SK-N-SH treated with all-trans-retinoic acid at 6 μM for 48 hours (cell line): ENCODE data around the gene NRN1L.

Experiments
- ATAC-seq: fragments of 200-7000 bp; cut with Tn5 transposase; 3 replicates; pipeline ENCODE4 v1.9.1; 2020; ENCODE audit warnings: mild to moderate bottlenecking, moderate library complexity
- ARNTL ChIP-seq: fragments of 450-650 bp; formaldehyde crosslinking; IDR thresholded peaks from 2 replicates; pipeline ENCODE4 v1.5.0; 2020; ENCODE audit warnings: low read depth, mild to moderate bottlenecking, moderate library complexity, borderline replicate concordance
- BACH2 ChIP-seq: fragments of 250-450 bp; sonication (Bioruptor Pico); IDR thresholded peaks from 2 replicates; pipeline ENCODE4 v1.9.0; 2021; ENCODE audit warnings: mild to moderate bottlenecking, borderline replicate concordance
- CREB5 ChIP-seq: fragments of 250-450 bp; sonication (Bioruptor Pico); IDR thresholded peaks from 2 replicates; pipeline ENCODE4 v1.5.1; 2020; ENCODE audit warnings: low read depth, mild to moderate bottlenecking, moderate library complexity
- CSDC2 ChIP-seq: fragments of 250-450 bp; sonication (Bioruptor Pico); IDR thresholded peaks from 2 replicates; pipeline ENCODE4 v1.5.0; 2020; ENCODE audit warnings: mild to moderate bottlenecking, moderate library complexity
- GLIS3 ChIP-seq: fragments of 250-450 bp; sonication (Bioruptor Pico); IDR thresholded peaks from 2 replicates; pipeline ENCODE4 v1.5.0; 2020; ENCODE audit warnings: mild to moderate bottlenecking, moderate library complexity
- ISL1 ChIP-seq: fragments of 250-450 bp; sonication (Bioruptor Pico); IDR thresholded peaks from 2 replicates; pipeline ENCODE4 v2.1.2; 2022; ENCODE audit warnings: mild to moderate bottlenecking, moderate library complexity
- OSR1 ChIP-seq: fragments of 250-450 bp; sonication (Bioruptor Pico); IDR thresholded peaks from 2 replicates; pipeline ENCODE4 v1.8.0; 2022; ENCODE audit warnings: moderate library complexity, mild to moderate bottlenecking, inconsistent platforms
- POU6F1 ChIP-seq: fragments of 250-450 bp; sonication (Bioruptor Pico); IDR thresholded peaks from 2 replicates; pipeline ENCODE4 v1.8.0; 2021; ENCODE audit warnings: low read depth, mild to moderate bottlenecking, moderate library complexity, borderline replicate concordance
- PPARA ChIP-seq: fragments of 250-450 bp; sonication (Bioruptor Pico); IDR thresholded peaks from 2 replicates; pipeline ENCODE4 v1.5.0; 2020; ENCODE audit warnings: mild to moderate bottlenecking, borderline replicate concordance
- RARB ChIP-seq: fragments of 250-450 bp; sonication (Bioruptor Pico); IDR thresholded peaks from 2 replicates; pipeline ENCODE4 v1.8.0; 2021; ENCODE audit warnings: mild to moderate bottlenecking, moderate library complexity
- SNAI2 ChIP-seq: fragments of 250-450 bp; sonication (Bioruptor Pico); IDR thresholded peaks from 2 replicates; pipeline ENCODE4 v1.5.0; 2020; ENCODE audit warnings: mild to moderate bottlenecking, moderate library complexity
- TCF4 ChIP-seq: fragments of 250-450 bp; sonication (Bioruptor Pico); IDR thresholded peaks from 2 replicates; pipeline ENCODE4 v1.8.0; 2021; ENCODE audit warnings: mild to moderate bottlenecking, moderate library complexity, borderline replicate concordance
- TOX ChIP-seq: fragments of 250-450 bp; sonication (Bioruptor Pico); IDR thresholded peaks from 2 replicates; pipeline ENCODE4 v1.8.0; 2021; ENCODE audit warnings: mild to moderate bottlenecking, moderate library complexity, borderline replicate concordance
- ZC3H10 ChIP-seq: fragments of 250-450 bp; sonication (Bioruptor Pico); IDR thresholded peaks from 2 replicates; pipeline ENCODE4 v1.5.1; 2021; ENCODE audit warnings: mild to moderate bottlenecking, moderate library complexity
- ZFP3 ChIP-seq: fragments of 250-450 bp; sonication (Bioruptor Pico); IDR thresholded peaks from 2 replicates; pipeline ENCODE4 v1.5.0; 2020; ENCODE audit warnings: mild to moderate bottlenecking, moderate library complexity
- ZFP30 ChIP-seq: fragments of 450-650 bp; formaldehyde crosslinking; IDR thresholded peaks from 2 replicates; pipeline ENCODE4 v1.5.0; 2022; ENCODE audit warnings: mild to moderate bottlenecking, moderate library complexity
- ZNF565 ChIP-seq: fragments of 450-650 bp; formaldehyde crosslinking; conservative IDR thresholded peaks from 2 replicates; pipeline ENCODE4 v1.5.0; 2020; ENCODE audit warnings: low read depth, mild to moderate bottlenecking, moderate library complexity
- ZNF8 ChIP-seq: fragments of 450-650 bp; formaldehyde crosslinking; IDR thresholded peaks from 2 replicates; pipeline ENCODE4 v1.5.0; 2020; ENCODE audit warnings: mild to moderate bottlenecking, moderate library complexity
- TF ChIP-seq, protein P1 (sequence below): fragments of 250-450 bp; sonication (Bioruptor Pico); IDR thresholded peaks from 2 replicates; pipeline ENCODE4 v1.8.0; 2020; ENCODE audit warnings: mild to moderate bottlenecking, moderate library complexity, borderline replicate concordance
- TF ChIP-seq, protein P2 (sequence below): fragments of 250-450 bp; sonication (Bioruptor Pico); IDR thresholded peaks from 2 replicates; pipeline ENCODE4 v1.5.0; 2020; ENCODE audit warnings: mild to moderate bottlenecking, moderate library complexity
- TF ChIP-seq, protein P3 (sequence below): fragments of 250-450 bp; sonication (Bioruptor Pico); IDR thresholded peaks from 2 replicates; pipeline ENCODE4 v1.5.1; 2021; ENCODE audit warnings: mild to moderate bottlenecking, moderate library complexity

Gene NRN1L

GRCh38 chr16:67886387-67886786 lies 1.7 kb downstream of the NRN1L start:
- no peak for TF ChIP-seq TCF4 (CRISPR knock-in tag)
- no peak for TF ChIP-seq POU6F1 (CRISPR knock-in tag)
- no peak for TF ChIP-seq CREB5 (CRISPR knock-in tag)
- no peak for ATAC-seq

- TF ChIP-seq TOX (CRISPR knock-in tag) (no peak), ZFP30 (CRISPR knock-in tag) (no peak), ZNF565 (CRISPR knock-in tag) (no peak), BACH2 (CRISPR knock-in tag) (no peak), RARB (no peak), TCF4 (CRISPR knock-in tag) (no peak), ZNF8 (CRISPR knock-in tag) (no peak), ARNTL (CRISPR knock-in tag) (no peak), GLIS3 (CRISPR knock-in tag) (no peak), PPARA (CRISPR knock-in tag) (no peak), ZC3H10 (CRISPR knock-in tag) (no peak), OSR1 (CRISPR knock-in tag) (no peak), CSDC2 (CRISPR knock-in tag) (no peak), ZFP3 (CRISPR knock-in tag) (no peak), SNAI2 (CRISPR knock-in tag) (no peak), CREB5 (CRISPR knock-in tag) (no peak)
- TF ChIP-seq, protein P1, sequence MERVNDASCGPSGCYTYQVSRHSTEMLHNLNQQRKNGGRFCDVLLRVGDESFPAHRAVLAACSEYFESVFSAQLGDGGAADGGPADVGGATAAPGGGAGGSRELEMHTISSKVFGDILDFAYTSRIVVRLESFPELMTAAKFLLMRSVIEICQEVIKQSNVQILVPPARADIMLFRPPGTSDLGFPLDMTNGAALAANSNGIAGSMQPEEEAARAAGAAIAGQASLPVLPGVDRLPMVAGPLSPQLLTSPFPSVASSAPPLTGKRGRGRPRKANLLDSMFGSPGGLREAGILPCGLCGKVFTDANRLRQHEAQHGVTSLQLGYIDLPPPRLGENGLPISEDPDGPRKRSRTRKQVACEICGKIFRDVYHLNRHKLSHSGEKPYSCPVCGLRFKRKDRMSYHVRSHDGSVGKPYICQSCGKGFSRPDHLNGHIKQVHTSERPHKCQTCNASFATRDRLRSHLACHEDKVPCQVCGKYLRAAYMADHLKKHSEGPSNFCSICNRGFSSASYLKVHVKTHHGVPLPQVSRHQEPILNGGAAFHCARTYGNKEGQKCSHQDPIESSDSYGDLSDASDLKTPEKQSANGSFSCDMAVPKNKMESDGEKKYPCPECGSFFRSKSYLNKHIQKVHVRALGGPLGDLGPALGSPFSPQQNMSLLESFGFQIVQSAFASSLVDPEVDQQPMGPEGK (CRISPR knock-in tag) = no peak
- TF ChIP-seq, protein P2, sequence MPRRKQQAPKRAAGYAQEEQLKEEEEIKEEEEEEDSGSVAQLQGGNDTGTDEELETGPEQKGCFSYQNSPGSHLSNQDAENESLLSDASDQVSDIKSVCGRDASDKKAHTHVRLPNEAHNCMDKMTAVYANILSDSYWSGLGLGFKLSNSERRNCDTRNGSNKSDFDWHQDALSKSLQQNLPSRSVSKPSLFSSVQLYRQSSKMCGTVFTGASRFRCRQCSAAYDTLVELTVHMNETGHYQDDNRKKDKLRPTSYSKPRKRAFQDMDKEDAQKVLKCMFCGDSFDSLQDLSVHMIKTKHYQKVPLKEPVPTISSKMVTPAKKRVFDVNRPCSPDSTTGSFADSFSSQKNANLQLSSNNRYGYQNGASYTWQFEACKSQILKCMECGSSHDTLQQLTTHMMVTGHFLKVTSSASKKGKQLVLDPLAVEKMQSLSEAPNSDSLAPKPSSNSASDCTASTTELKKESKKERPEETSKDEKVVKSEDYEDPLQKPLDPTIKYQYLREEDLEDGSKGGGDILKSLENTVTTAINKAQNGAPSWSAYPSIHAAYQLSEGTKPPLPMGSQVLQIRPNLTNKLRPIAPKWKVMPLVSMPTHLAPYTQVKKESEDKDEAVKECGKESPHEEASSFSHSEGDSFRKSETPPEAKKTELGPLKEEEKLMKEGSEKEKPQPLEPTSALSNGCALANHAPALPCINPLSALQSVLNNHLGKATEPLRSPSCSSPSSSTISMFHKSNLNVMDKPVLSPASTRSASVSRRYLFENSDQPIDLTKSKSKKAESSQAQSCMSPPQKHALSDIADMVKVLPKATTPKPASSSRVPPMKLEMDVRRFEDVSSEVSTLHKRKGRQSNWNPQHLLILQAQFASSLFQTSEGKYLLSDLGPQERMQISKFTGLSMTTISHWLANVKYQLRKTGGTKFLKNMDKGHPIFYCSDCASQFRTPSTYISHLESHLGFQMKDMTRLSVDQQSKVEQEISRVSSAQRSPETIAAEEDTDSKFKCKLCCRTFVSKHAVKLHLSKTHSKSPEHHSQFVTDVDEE (CRISPR knock-in tag) = no peak
- TF ChIP-seq, protein P3, sequence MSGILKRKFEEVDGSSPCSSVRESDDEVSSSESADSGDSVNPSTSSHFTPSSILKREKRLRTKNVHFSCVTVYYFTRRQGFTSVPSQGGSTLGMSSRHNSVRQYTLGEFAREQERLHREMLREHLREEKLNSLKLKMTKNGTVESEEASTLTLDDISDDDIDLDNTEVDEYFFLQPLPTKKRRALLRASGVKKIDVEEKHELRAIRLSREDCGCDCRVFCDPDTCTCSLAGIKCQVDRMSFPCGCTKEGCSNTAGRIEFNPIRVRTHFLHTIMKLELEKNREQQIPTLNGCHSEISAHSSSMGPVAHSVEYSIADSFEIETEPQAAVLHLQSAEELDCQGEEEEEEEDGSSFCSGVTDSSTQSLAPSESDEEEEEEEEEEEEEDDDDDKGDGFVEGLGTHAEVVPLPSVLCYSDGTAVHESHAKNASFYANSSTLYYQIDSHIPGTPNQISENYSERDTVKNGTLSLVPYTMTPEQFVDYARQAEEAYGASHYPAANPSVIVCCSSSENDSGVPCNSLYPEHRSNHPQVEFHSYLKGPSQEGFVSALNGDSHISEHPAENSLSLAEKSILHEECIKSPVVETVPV (CRISPR knock-in tag) = no peak
- no peak for ATAC-seq
Measured at GRCh38 chr16:67888331-67888730, 3.6 kb downstream of the NRN1L start.

- ATAC-seq = no peak
- TF ChIP-seq CREB5 (CRISPR knock-in tag) (no peak), GLIS3 (CRISPR knock-in tag) (no peak), BACH2 (CRISPR knock-in tag) (no peak), TOX (CRISPR knock-in tag) (no peak), ISL1 (CRISPR knock-in tag) (no peak), CSDC2 (CRISPR knock-in tag) (no peak), RARB (no peak)
- TF ChIP-seq, protein P1 (CRISPR knock-in tag) = no peak
Measured at GRCh38 chr16:67892375-67892774, 7.7 kb downstream of the NRN1L start.
